Cardiac muscle cell (in vitro differentiated cells and primary cell): ENCODE measurements around the gene ALPL. TPM values are rescaled to one million over a fixed set of nuclear protein-coding genes. Genes with fewer than 3 reads are reported as not detected.

Experiments
- DNase-seq, 2 donors: peaks; one replicate each; pipeline versions ENCODE4 v3.0.0 to v3.0.0-alpha.2; 2010 to 2017; ENCODE audit warnings: low read depth in 1 of 2, low spot score in 1 of 2
- H3K27ac ChIP-seq: fragments of 200-600 bp; sonication (generic); 2 replicates; pipeline ENCODE4 v1.5.1; 2016
- H3K27me3 ChIP-seq: fragments of 200-600 bp; sonication (generic); 2 replicates; pipeline ENCODE4 v1.6.0; 2016; ENCODE audit warnings: control low read depth
- H3K36me3 ChIP-seq: fragments of 200-600 bp; sonication (generic); 2 replicates; pipeline ENCODE4 v1.5.1; 2016; ENCODE audit warnings: control low read depth
- H3K4me1 ChIP-seq: fragments of 200-600 bp; sonication (generic); 2 replicates; pipeline ENCODE4 v1.8.1; 2017; ENCODE audit warnings: low read depth, mild to moderate bottlenecking, mixed run types
- H3K4me3 ChIP-seq: fragments of 200-600 bp; sonication (generic); 2 replicates; pipeline ENCODE4 v1.5.1; 2016; ENCODE audit warnings: mild to moderate bottlenecking
- H3K9me3 ChIP-seq: fragments of 200-600 bp; sonication (generic); 2 replicates; pipeline ENCODE4 v1.5.1; 2017; ENCODE audit warnings: low read depth, mild to moderate bottlenecking, control low read depth
- CTCF ChIP-seq: IDR thresholded peaks from 2 replicates; pipeline ENCODE4 v1.5.1; 2012; ENCODE audit warnings: low read depth, mild to moderate bottlenecking, low read length
- polyA plus RNA-seq: library from polyadenylated mRNA; unstranded; fragments of >200 nt; fragmentation: Nextera tagmentation; extraction: Ambion mirVana; gene quantifications from 2 replicates; pipeline ENCODE4 v1.2.1, GENCODE V29; 2016
- total RNA-seq: library from RNA; depleted of rRNA; stranded (reverse); fragments of >200 nt; gene quantifications from 2 replicates; pipeline ENCODE4 v1.2.3, GENCODE V29; 2016

The ALPL gene
- total and polyA plus RNA-seq, 2 experiments from 2014 or later, result 0.21 to 0.27 TPM

DNA sequence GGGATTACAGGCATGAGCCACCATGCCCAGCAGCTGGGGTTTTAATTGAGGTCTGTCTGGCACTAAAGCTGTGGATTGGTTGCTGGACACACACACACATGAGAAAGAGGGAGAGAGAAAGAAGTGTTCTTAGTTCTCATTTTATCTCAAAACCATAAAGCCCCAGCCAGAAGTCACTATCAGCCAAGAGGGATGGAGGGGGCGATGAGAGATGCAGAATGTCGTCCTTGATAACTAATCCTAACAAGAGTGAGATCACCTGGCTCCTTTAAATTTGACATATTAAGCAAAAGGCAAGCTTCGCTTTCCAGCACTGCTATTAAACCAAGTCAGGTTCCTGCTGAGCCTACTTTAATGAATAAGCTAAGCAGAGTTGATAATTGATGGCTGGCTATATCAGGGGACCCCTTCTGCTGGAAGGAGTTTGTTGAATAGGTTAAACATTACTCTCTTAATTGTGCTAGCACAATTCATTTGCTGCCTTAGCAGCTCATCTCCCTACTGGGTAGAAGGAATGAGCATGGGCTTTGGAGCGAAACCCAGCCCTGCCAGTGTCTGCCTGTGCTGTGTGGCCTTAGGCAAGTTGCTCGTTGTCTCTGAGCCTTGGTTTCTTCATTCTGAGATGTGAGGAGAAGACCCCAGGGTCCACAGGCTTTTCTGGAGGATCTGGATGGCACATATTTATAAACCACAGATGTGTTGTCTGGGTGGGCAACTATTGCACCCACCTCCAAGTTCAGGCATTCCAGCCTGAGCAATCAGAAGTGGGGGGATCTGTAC, 50.8 kb downstream of the ALPL start:
- H3K27ac ChIP-seq, result no peak overlapping the region
- H3K9me3 ChIP-seq, result no peaks in the 10 kb centered on the region
- no peaks in the 10 kb centered on the region for H3K27me3 ChIP-seq
- DNase-seq, result no peak
- TF ChIP-seq CTCF, result no peak
- no peaks in the 10 kb centered on the region for H3K36me3 ChIP-seq
- no peaks in the 10 kb centered on the region for H3K4me1 ChIP-seq
- no peak overlapping the region for H3K4me3 ChIP-seq

GRCh38 chr1:21560916-21561638, 51.9 kb downstream of the ALPL start:
- Histone ChIP-seq H3K36me3 (no peaks in the 10 kb centered on the region), H3K9me3 (no peaks in the 10 kb centered on the region), H3K4me1 (no peaks in the 10 kb centered on the region), H3K4me3 (no peak overlapping the region), H3K27ac (no peak overlapping the region), H3K27me3 (no peaks in the 10 kb centered on the region)
- TF ChIP-seq CTCF, result no peak
- no peak for DNase-seq

DNA sequence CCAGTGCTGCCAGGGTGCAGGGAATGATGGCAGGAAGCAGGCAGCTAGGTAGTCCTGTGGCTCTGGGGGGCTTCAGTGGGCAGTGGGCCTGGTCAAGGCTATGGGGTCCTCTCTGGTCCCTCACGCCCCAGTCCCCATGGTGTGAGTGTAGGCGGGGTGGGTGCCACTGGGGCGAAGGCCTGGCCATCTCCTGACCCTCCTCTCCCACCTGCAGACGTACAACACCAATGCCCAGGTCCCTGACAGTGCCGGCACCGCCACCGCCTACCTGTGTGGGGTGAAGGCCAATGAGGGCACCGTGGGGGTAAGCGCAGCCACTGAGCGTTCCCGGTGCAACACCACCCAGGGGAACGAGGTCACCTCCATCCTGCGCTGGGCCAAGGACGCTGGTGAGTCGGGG, 53.7 kb downstream of the ALPL start:
- Histone ChIP-seq H3K4me1 (no peaks in the 10 kb centered on the region), H3K4me3 (no peak overlapping the region), H3K36me3 (no peaks in the 10 kb centered on the region), H3K27me3 (no peaks in the 10 kb centered on the region), H3K27ac (no peak overlapping the region), H3K9me3 (no peaks in the 10 kb centered on the region)
- DNase-seq, result no peak
- no peak for TF ChIP-seq CTCF

- Histone ChIP-seq H3K27me3 (no peaks in the 10 kb centered on the region), H3K9me3 (no peaks in the 10 kb centered on the region), H3K36me3 (no peaks in the 10 kb centered on the region), H3K4me3 (no peak overlapping the region), H3K4me1 (no peaks in the 10 kb centered on the region), H3K27ac (no peak overlapping the region)
- no peak for DNase-seq
- TF ChIP-seq CTCF, result no peak
Measured at GRCh38 chr1:21563971-21564370, 54.7 kb downstream of the ALPL start.

DNA sequence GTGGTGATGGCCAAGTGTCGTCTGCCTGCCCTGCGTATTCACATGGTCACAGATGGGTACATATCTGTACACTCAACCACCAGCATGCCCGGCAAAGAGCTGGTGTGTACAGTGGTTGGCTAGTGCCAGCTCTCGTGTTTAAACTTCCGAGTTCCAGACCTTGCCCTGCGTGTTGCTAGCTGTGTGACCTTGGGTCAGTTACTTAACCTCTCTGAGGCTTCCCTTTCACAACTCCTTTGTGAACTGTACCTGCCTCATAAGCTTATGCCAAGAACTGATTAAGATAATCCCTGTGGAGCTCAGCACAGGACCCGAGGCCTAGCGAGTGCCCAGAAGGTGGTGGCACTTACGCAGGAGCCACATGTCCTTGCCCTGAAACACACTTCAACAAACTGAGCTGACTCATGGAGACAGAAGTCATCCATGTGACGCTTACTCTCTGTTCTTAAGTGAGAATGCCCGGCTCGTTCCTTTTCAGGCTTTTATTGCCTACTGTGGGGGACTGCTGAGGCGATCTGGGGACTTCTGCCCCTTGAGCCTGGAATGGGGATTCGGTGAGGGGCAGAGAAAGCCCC, 55.4 kb downstream of the ALPL start:
- Histone ChIP-seq H3K27me3 (no peaks in the 10 kb centered on the region), H3K27ac (no peak overlapping the region), H3K9me3 (no peaks in the 10 kb centered on the region), H3K4me3 (no peak overlapping the region), H3K4me1 (no peaks in the 10 kb centered on the region), H3K36me3 (no peaks in the 10 kb centered on the region)
- TF ChIP-seq CTCF, result no peak
- no peak for DNase-seq
